Endothelial cell of umbilical vein (primary cell): ENCODE measurements around the gene DCAF6. TPM values are rescaled to one million over a fixed set of nuclear protein-coding genes. Genes with fewer than 3 reads are reported as not detected.

Source experiments
- BruUV-seq: library from RNA; stranded (reverse); fragments of 400-500 nt; replicated peaks from 2 replicates; lab custom pipeline; 2021; lab: Mats Ljungman, UMichigan
- CTCF ChIA-PET: fragments of 300-600, 350-600 bp; sonication (Branson Sonifier 250); formaldehyde crosslinking; loops from one replicate; lab custom pipeline; 2021; ENCODE audit warnings: antibody characterized with exemption, inconsistent platforms; lab: Charles Lee
- POLR2A ChIA-PET: fragments of 300-600, 350-600 bp; sonication (Branson Sonifier 250); formaldehyde crosslinking; loops from one replicate; lab custom pipeline; 2021; ENCODE audit warnings: antibody characterized with exemption, inconsistent platforms; lab: Charles Lee
- DNase-seq: peaks from one replicate; pipeline ENCODE4 v3.0.0-alpha.2; 2011; ENCODE audit warnings: low read depth, low spot score
- FAIRE-seq: peaks from 2 replicates; lab custom pipeline; 2011; peaks lifted over from hg19 to GRCh38; lab: Jason Lieb, UNC
- H2AFZ ChIP-seq: 2 replicates; pipeline ENCODE4 v1.6.0; 2012; ENCODE audit warnings: low read depth, low read length, control low read depth, inconsistent platforms
- H3K27ac ChIP-seq: 2 replicates; pipeline ENCODE4 v1.5.1; 2011; ENCODE audit warnings: low read depth, mild to moderate bottlenecking, control low read depth, low read length, moderate library complexity; ENCODE audit not compliant: insufficient read depth
- H3K27me3 ChIP-seq, 2 experiments: 2 replicates each; pipeline versions ENCODE4 v1.6.0 to v1.6.1; 2011; ENCODE audit warnings: low read length in 2 of 2, mixed read lengths in 1 of 2; ENCODE audit not compliant: control insufficient read depth in 2 of 2, insufficient read depth in 2 of 2
- H3K36me3 ChIP-seq, 2 experiments: 2 replicates in 1 of 2; 3 replicates in 1 of 2; pipeline ENCODE4 v1.5.1; 2011; ENCODE audit warnings: low read length in 2 of 2, mild to moderate bottlenecking in 1 of 2, moderate library complexity in 1 of 2; ENCODE audit not compliant: control insufficient read depth in 2 of 2, insufficient read depth in 2 of 2; ENCODE audit errors: extremely low read depth in 1 of 2
- H3K4me1 ChIP-seq: 3 replicates; pipeline ENCODE4 v1.5.1; 2011; ENCODE audit warnings: mild to moderate bottlenecking, low read length; ENCODE audit not compliant: control insufficient read depth, insufficient read depth; ENCODE audit errors: extremely low read depth
- H3K4me2 ChIP-seq: 2 replicates; pipeline ENCODE4 v1.6.1; 2011; ENCODE audit warnings: low read length, control low read depth, mixed read lengths; ENCODE audit not compliant: insufficient read depth
- H3K4me3 ChIP-seq, 3 experiments: fragments of 200-600 bp in 1 of 3; sonication (generic), shearing (Covaris generic) in 1 of 3; replicated peaks in 1 of 3; 2 replicates each; pipeline ENCODE4 v1.5.1; 2011 to 2016; ENCODE audit warnings: control low read depth in 3 of 3, low read length in 3 of 3, mild to moderate bottlenecking in 2 of 3, inconsistent platforms in 1 of 3, low read depth in 1 of 3, moderate library complexity in 1 of 3; ENCODE audit not compliant: insufficient read depth in 1 of 3
- H3K79me2 ChIP-seq: 2 replicates; pipeline ENCODE4 v1.6.0; 2012; ENCODE audit warnings: low read length, inconsistent platforms; ENCODE audit not compliant: control insufficient read depth, insufficient read depth
- H3K9ac ChIP-seq: replicated peaks from 2 replicates; pipeline ENCODE3; 2011; ENCODE audit warnings: low read length, control low read depth; ENCODE audit not compliant: insufficient read depth; ENCODE audit errors: extremely low read depth
- H3K9me1 ChIP-seq: replicated peaks from 3 replicates; pipeline ENCODE4 v1.6.0; 2011; ENCODE audit warnings: mild to moderate bottlenecking, low read length; ENCODE audit not compliant: control insufficient read depth, insufficient read depth; ENCODE audit errors: extremely low read depth
- H3K9me3 ChIP-seq: replicated peaks from 2 replicates; pipeline ENCODE4 v1.5.1; 2012; ENCODE audit warnings: low read length, inconsistent platforms; ENCODE audit not compliant: control insufficient read depth, insufficient read depth
- H4K20me1 ChIP-seq: replicated peaks from 2 replicates; pipeline ENCODE3; 2011; ENCODE audit warnings: mild to moderate bottlenecking, low read length; ENCODE audit not compliant: control insufficient read depth, insufficient read depth; ENCODE audit errors: extremely low read depth
- EZH2 ChIP-seq: IDR thresholded peaks from 2 replicates; pipeline ENCODE4 v1.6.1; 2012; ENCODE audit warnings: borderline replicate concordance, low read depth, mild to moderate bottlenecking, moderate library complexity, low read length, inconsistent platforms; ENCODE audit not compliant: severe bottlenecking
- FOS ChIP-seq: IDR thresholded peaks from 2 replicates; pipeline ENCODE4 v1.6.1; 2011; ENCODE audit warnings: mild to moderate bottlenecking, low read length, moderate library complexity, borderline replicate concordance; ENCODE audit not compliant: insufficient read depth
- GATA2 ChIP-seq: IDR thresholded peaks from 2 replicates; pipeline ENCODE4 v1.7.0; 2011; ENCODE audit warnings: low read depth, mild to moderate bottlenecking, moderate library complexity, mixed read lengths, low read length; ENCODE audit not compliant: insufficient read length, insufficient read depth
- JUN ChIP-seq: IDR thresholded peaks from 2 replicates; pipeline ENCODE4 v1.6.1; 2011; ENCODE audit warnings: borderline replicate concordance, low read depth; ENCODE audit not compliant: insufficient read length, insufficient read depth
- MYC ChIP-seq: IDR thresholded peaks from one replicate; pipeline ENCODE4 v1.6.1; 2011; ENCODE audit warnings: mild to moderate bottlenecking, low read depth, low read length
- POLR2A ChIP-seq: IDR thresholded peaks from 2 replicates; pipeline ENCODE4 v1.6.1; 2012; ENCODE audit warnings: low read depth, mild to moderate bottlenecking, control low read depth, low read length
- POLR2AphosphoS5 ChIP-seq: IDR thresholded peaks from 2 replicates; pipeline ENCODE4 v1.6.1; 2012; ENCODE audit warnings: low read depth, mild to moderate bottlenecking, control low read depth, low read length, moderate library complexity; ENCODE audit not compliant: insufficient read depth
- dilution Hi-C: fragments of 300-500 bp; cut with MboI; formaldehyde crosslinking; loops from one replicate; pipeline ENCODE4 v1.15.0; 2019; ENCODE audit warnings: low sequenced_read_pairs; ENCODE audit not compliant: extremely low pct_ligation_motif_present
- intact Hi-C: fragments of 100-400 bp; cut with micrococcal nuclease; formaldehyde crosslinking; loops from one replicate; pipeline ENCODE4 v1.10.0; 2022
- polyA plus RNA-seq, 4 experiments: library from polyadenylated mRNA; depleted of rRNA in 3 of 4; stranded (reverse) in 3 of 4; unstranded in 1 of 4; fragments of >200 nt; gene quantifications; 2 replicates each; pipeline versions ENCODE4 v1.2.1 to v1.2.3, GENCODE V29; 2011 to 2012; ENCODE audit warnings: missing spikeins in 1 of 4
- total RNA-seq: library from RNA; stranded (reverse); gene quantifications from 2 replicates; pipeline ENCODE4 v1.2.3, GENCODE V29; 2021
- TF ChIP-seq, protein P1 (sequence below), 2 donors: IDR thresholded peaks; 1 replicate in 1 of 2; 2 replicates in 1 of 2; pipeline ENCODE4 v1.5.1; 2011; ENCODE audit warnings: low read length in 2 of 2, mild to moderate bottlenecking in 2 of 2, moderate library complexity in 2 of 2, control low read depth in 1 of 2, inconsistent platforms in 1 of 2, low read depth in 1 of 2; ENCODE audit not compliant: insufficient read depth in 1 of 2; ENCODE audit errors: extremely low read depth in 1 of 2
- TF ChIP-seq, protein P2 (sequence below): IDR thresholded peaks from 2 replicates; pipeline ENCODE4 v1.6.1; 2011; ENCODE audit not compliant: insufficient read depth, insufficient read length

Gene DCAF6
- total and polyA plus RNA-seq, 2 donors (not counting 3 experiments of a cell fraction or from before 2014, with no cell fraction given), result 28.6 to 39.4 TPM

- TF ChIP-seq POLR2A (no peak), POLR2AphosphoS5 (no peak), MYC (no peak), JUN (no peak), FOS (no peak), GATA2 (no peak), EZH2 (no peak)
- TF ChIP-seq, protein P1, sequence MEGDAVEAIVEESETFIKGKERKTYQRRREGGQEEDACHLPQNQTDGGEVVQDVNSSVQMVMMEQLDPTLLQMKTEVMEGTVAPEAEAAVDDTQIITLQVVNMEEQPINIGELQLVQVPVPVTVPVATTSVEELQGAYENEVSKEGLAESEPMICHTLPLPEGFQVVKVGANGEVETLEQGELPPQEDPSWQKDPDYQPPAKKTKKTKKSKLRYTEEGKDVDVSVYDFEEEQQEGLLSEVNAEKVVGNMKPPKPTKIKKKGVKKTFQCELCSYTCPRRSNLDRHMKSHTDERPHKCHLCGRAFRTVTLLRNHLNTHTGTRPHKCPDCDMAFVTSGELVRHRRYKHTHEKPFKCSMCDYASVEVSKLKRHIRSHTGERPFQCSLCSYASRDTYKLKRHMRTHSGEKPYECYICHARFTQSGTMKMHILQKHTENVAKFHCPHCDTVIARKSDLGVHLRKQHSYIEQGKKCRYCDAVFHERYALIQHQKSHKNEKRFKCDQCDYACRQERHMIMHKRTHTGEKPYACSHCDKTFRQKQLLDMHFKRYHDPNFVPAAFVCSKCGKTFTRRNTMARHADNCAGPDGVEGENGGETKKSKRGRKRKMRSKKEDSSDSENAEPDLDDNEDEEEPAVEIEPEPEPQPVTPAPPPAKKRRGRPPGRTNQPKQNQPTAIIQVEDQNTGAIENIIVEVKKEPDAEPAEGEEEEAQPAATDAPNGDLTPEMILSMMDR (IDR thresholded peaks at IDR 0.05; ENCODE audit: extremely low read depth in 1 of 2, insufficient read depth in 1 of 2, low read depth in 1 of 2, low read length in 2 of 2), result no peak
- TF ChIP-seq, protein P2, sequence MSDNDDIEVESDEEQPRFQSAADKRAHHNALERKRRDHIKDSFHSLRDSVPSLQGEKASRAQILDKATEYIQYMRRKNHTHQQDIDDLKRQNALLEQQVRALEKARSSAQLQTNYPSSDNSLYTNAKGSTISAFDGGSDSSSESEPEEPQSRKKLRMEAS, result no peak
- Histone ChIP-seq H4K20me1 (no peaks in the 10 kb centered on the region), H2AFZ (no peak overlapping the region), H3K27me3 (no peaks in the 10 kb centered on the region), H3K9me3 (no peaks in the 10 kb centered on the region), H3K36me3 (no peaks in the 10 kb centered on the region), H3K27ac (no peak overlapping the region), H3K9ac (no peak overlapping the region), H3K4me3 (no peak overlapping the region), H3K79me2 (peaks cover 69% of the 10 kb centered on the region), H3K4me1 (peaks cover 5% of the 10 kb centered on the region), H3K4me2 (no peak overlapping the region), H3K9me1 (no peaks in the 10 kb centered on the region)
- CTCF ChIA-PET, result no interaction called here
- POLR2A ChIA-PET, result no interaction called here
- DNase-seq, result no peak
- FAIRE-seq, result no peak
- BruUV-seq, result no TSS peak
- dilution Hi-C loops (no loop called here), intact Hi-C loops (no loop called here)
These were observed 3.8 kb downstream of the DCAF6 start for GRCh38 chr1:167940264-167940663.
